DND-41 (cell line): ENCODE measurements around the gene ZDHHC6.

ENCODE experiments used
- CTCF ChIP-seq: IDR thresholded peaks from 2 replicates; pipeline ENCODE4 v1.5.1; 2012; ENCODE audit warnings: borderline replicate concordance, low read length, moderate library complexity, mild to moderate bottlenecking; ENCODE audit not compliant: poor library complexity, severe bottlenecking; ENCODE audit errors: extremely low read depth
- EZH2 ChIP-seq: IDR thresholded peaks from 3 replicates; pipeline ENCODE4 v1.6.1; 2012; ENCODE audit warnings: borderline replicate concordance, low read depth, mild to moderate bottlenecking, moderate library complexity, low read length, inconsistent platforms; ENCODE audit not compliant: severe bottlenecking

- TF ChIP-seq CTCF (no peak), EZH2 (no peak)
Observed at GRCh38 chr10:112384141-112384540, 62.6 kb downstream of the ZDHHC6 start.
